AG04449 (cell line): ENCODE results near the gene BCORL1.

Experiments used
- CTCF ChIA-PET: fragments of 350-600 bp; formaldehyde crosslinking; extraction: SDS; loops from one replicate; lab custom pipeline; 2021; ENCODE audit warnings: antibody characterized with exemption; lab: Yijun Ruan, JAX
- POLR2A ChIA-PET: fragments of 400-600, 350-600 bp; formaldehyde crosslinking; extraction: SDS; loops from one replicate; lab custom pipeline; 2020; ENCODE audit warnings: antibody characterized with exemption, inconsistent platforms; lab: Yijun Ruan, JAX
- DNase-seq: peaks from one replicate; pipeline ENCODE4 v3.0.0-alpha.2; 2010; ENCODE audit warnings: low read depth, low spot score
- H3K4me3 ChIP-seq: 2 replicates; pipeline ENCODE4 v1.5.1; 2011; ENCODE audit warnings: low read depth, mild to moderate bottlenecking, control low read depth, low read length
- TF ChIP-seq, protein P1 (sequence below): IDR thresholded peaks from one replicate; pipeline ENCODE4 v1.5.1; 2011; ENCODE audit warnings: mild to moderate bottlenecking, moderate library complexity, low read length, control low read depth, inconsistent platforms; ENCODE audit not compliant: insufficient read depth; ENCODE audit errors: missing control alignments

BCORL1 gene

DNA sequence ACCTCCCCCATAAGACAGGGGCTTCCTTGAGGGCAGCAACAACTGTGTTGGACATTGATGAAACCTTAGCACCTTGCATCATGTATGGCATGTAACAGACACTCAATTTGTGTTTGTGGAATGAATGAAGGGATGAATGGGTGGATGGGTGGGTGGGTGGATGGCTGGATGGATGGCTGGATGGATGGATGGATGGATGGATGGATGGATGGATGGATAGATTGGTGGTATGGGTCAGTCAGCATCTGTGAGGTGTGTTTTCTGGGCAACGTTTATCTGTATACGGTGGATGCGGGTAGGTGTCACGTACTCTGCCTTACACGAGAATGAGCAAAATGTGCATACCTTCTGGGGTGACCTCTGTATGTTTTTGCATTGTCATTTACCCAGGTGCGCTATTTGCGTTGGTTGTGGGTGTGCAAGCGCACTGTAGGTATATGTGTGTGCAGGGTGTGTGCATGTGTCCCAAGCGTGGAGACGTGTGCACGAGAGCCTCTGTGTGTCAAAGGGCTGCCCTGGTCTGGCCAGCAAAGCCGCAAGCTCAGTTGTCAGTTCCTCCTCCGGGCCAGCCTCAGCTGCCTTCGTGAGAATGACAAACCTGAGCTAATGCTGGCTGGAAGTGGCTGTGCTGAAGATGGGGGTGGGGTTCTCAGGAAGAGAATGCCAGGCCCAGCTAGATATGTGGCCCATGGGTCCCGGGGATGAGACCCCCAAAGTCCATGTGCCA lies 101.4 kb downstream of the BCORL1 start:
- no peak for DNase-seq
- TF ChIP-seq, protein P1, sequence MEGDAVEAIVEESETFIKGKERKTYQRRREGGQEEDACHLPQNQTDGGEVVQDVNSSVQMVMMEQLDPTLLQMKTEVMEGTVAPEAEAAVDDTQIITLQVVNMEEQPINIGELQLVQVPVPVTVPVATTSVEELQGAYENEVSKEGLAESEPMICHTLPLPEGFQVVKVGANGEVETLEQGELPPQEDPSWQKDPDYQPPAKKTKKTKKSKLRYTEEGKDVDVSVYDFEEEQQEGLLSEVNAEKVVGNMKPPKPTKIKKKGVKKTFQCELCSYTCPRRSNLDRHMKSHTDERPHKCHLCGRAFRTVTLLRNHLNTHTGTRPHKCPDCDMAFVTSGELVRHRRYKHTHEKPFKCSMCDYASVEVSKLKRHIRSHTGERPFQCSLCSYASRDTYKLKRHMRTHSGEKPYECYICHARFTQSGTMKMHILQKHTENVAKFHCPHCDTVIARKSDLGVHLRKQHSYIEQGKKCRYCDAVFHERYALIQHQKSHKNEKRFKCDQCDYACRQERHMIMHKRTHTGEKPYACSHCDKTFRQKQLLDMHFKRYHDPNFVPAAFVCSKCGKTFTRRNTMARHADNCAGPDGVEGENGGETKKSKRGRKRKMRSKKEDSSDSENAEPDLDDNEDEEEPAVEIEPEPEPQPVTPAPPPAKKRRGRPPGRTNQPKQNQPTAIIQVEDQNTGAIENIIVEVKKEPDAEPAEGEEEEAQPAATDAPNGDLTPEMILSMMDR: no peak
- H3K4me3 ChIP-seq: no peak overlapping the region
- ChIA-PET CTCF (interaction anchor here (1.3 kb wide), 1 partner anchor 109 kb away, joined by 3 read pairs; no protein-coding TSS in a partner anchor), POLR2A (no interaction called here)

DNA sequence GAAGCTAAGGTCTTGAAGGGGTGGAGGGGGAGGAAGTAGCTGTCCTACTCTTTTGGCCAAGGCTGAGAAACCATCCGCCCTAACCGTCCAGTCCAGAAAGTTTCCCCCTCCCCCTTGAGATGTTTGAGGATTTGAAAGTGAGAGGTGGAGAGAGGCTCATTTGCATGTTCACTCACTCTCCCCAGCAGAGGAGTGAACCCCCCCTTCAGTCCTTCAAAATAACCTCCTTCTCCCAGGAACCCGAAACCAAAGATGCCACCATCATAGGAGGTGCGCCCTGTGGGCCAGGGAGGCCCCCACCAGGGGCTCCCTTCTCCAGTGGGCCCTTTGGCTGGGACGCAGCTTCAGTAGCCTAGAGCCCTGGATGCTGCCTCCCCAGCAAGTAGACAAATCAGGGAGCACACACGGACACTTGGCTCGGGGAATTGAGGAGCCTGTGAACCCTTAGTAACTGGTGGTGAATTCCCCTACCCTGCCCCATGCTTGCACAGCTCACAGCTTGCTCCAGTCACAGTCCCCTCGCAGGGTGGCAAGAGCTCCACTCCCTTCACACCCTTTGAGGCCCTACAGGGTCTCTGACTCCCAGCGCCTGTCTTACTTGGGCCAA lies 102.3 kb downstream of the BCORL1 start:
- H3K4me3 ChIP-seq: no peak overlapping the region
- CTCF ChIA-PET: interaction anchor here (1.3 to 2.2 kb wide), 2 partner anchors 24 to 108 kb away, joined by 3 to 6 read pairs; no protein-coding TSS in a partner anchor
- POLR2A ChIA-PET: no interaction called here
- no peak for DNase-seq
- TF ChIP-seq, protein P1: no peak

DNA sequence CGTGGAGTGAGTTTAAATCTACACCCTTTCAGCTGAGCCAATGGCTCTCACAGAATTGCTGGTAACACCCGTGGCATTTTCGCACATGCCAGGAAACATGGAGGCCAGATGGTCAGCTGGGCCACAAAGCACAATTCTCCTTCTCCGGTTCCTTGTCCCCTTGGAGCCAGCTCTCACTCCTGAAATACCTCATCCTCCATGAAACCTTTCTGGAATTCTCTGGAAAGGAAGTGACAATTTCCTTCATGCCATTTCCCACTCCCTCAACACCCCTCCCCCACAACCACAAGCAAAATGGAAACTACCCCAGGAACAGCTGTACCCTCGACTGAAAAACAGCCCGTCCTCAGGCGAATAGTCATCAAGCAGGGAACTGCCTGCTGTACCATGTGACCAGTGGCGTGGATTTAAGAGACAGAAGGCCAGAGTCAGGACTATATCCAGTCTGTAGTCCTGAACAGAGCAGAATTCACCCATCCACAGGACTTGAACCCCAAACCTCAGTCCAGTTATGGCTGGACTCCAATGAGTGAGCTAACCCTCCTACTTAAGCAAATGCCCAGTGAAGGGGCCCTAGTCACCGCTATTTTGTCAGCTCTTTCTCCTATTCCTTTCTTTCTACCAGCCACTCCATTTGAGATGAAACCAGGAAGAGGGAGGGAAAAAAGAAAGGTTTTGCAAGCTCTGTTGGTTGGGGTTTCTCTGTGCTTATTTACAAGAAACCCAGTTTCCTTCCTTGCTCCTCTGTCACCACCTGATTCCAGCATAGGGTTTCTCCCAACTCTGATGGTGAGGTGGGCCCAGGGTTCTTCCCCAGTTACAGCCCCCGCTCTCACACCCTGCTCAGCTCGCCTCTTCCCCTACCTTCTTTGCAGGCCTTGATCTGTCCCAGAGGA lies 103.4 kb downstream of the BCORL1 start:
- no peak overlapping the region for H3K4me3 ChIP-seq
- TF ChIP-seq, protein P1: no peak
- ChIA-PET POLR2A (no interaction called here), CTCF (interaction anchor here (1.3 to 2.2 kb wide), 4 partner anchors 8 to 107 kb away, joined by 3 to 6 read pairs (median 4); no protein-coding TSS in a partner anchor)
- DNase-seq: no peak

DNA sequence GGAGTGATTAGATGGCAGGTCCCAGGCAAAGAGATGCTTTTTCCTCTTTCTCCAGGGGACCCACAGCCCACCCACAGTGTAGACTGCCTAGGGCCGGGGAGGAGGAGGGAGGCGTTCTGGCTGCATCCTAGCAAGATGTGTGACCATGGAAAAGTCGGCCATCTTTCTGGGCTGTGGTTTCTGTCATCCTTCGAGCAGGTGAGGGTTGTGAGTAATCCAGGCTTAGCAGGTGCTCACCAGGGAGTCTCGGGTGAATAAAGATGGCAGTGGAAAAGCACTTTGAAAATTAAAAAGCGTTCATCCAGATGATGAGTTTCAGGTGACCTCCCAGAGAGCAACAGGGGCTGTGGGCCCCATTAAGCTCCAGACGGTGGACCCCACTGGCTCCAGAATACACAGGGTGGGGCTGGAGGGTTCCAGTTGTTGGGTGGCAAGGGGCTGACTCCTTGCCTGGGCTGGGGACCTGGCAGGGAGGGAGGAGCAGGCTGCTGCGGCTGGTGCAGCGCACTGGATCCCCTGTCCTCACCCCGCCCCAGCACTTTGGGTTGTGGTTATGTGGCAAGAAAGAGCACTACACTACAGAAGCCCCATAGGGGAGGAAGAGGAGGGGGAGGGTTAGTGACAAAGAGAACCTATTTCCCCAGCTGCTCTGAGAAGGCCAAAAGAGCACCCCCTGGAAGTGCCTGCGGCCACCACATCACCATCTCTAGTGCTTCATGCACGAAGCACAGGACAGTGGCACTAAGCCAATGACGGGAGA lies 104.2 kb downstream of the BCORL1 start:
- no peak for DNase-seq
- H3K4me3 ChIP-seq: no peak overlapping the region
- ChIA-PET CTCF (interaction anchor here (0.8 to 2.2 kb wide), 6 partner anchors 9 to 482 kb away, joined by 3 to 6 read pairs (median 4); no protein-coding TSS in a partner anchor), POLR2A (no interaction called here)
- TF ChIP-seq, protein P1: no peak

DNA sequence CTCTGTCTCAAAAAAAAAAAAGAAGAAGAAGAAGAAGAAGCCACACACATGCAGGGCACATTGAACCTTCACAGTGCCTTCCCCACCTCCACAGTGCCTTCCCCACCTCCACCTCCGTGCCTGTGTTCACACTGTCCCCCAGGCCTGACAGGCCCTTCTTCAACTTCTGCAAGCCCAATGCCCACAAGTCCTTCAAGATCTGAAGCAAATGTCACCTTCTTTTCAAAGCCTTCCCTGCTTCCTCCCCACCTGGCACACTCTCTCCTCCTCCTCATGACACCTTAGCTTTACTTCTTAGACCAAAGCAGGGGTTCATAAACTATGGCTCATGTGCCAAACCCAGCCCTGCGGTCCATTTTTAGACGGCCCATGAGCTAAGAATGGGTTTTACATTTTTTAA lies 107.9 kb downstream of the BCORL1 start:
- DNase-seq: no peak
- ChIA-PET POLR2A (no interaction called here), CTCF (no interaction called here)

More for the DNA sequence above, 107.9 kb downstream of the BCORL1 start:
- TF ChIP-seq, protein P1: no peak
- H3K4me3 ChIP-seq: no peak overlapping the region
